ENCODE results near the gene DVL2.
A peak's percentile ranks its signal among the peaks of the same experiment; 100 is the strongest.
"Not testable (repeated sequence)": the region's sequence is repeated elsewhere in the genome, so short reads cannot be mapped to it uniquely, and the experiment has no call there.

Gene DVL2

GRCh38 chr17:7249214-7249613, 14.9 kb upstream of the DVL2 start:
- Histone ChIP-seq H3K9me3 (ENCODE audit: insufficient read depth, low read length) (no peaks in the 10 kb centered on the region), H3K36me3 (ENCODE audit: insufficient read depth, insufficient read length, low read length) (peaks cover 35% of the 10 kb centered on the region), H3K4me1 (ENCODE audit: insufficient read depth, insufficient read length) (peaks cover 4% of the 10 kb centered on the region), H3K9ac (ENCODE audit: insufficient read length, low read depth) (no peak overlapping the region), H3K4me3 (ENCODE audit: insufficient read length, low read depth) (no peak overlapping the region), H3K27me3 (ENCODE audit: insufficient read depth, insufficient read length) (no peaks in the 10 kb centered on the region)
- no peak for TF ChIP-seq SUZ12 (IDR thresholded peaks at IDR 0.05; ENCODE audit: extremely low read depth, insufficient read depth, insufficient read length)
- no peak for TF ChIP-seq YY1 (IDR thresholded peaks at IDR 0.05; ENCODE audit: insufficient read depth, insufficient read length)
- no peak for TF ChIP-seq ZNF274 (IDR thresholded peaks at IDR 0.05; ENCODE audit: low read depth, low read length)
- no peak for DNase-seq (ENCODE audit: low read depth, low spot score)

- Histone ChIP-seq H3K9ac (ENCODE audit: insufficient read length, low read depth) (no peak overlapping the region), H3K9me3 (ENCODE audit: insufficient read depth, low read length) (no peaks in the 10 kb centered on the region), H3K27me3 (ENCODE audit: insufficient read depth, insufficient read length) (no peaks in the 10 kb centered on the region), H3K36me3 (ENCODE audit: insufficient read depth, insufficient read length, low read length) (peaks cover 36% of the 10 kb centered on the region), H3K4me1 (ENCODE audit: insufficient read depth, insufficient read length) (peaks cover 4% of the 10 kb centered on the region), H3K4me3 (ENCODE audit: insufficient read length, low read depth) (no peak overlapping the region)
- no peak for DNase-seq (ENCODE audit: low read depth, low spot score)
- TF ChIP-seq SUZ12 (IDR thresholded peaks at IDR 0.05; ENCODE audit: extremely low read depth, insufficient read depth, insufficient read length) (no peak), YY1 (IDR thresholded peaks at IDR 0.05; ENCODE audit: insufficient read depth, insufficient read length) (no peak), ZNF274 (IDR thresholded peaks at IDR 0.05; ENCODE audit: low read depth, low read length) (no peak)
These were observed 14.5 kb upstream of the DVL2 start for GRCh38 chr17:7248796-7249195.

DNA sequence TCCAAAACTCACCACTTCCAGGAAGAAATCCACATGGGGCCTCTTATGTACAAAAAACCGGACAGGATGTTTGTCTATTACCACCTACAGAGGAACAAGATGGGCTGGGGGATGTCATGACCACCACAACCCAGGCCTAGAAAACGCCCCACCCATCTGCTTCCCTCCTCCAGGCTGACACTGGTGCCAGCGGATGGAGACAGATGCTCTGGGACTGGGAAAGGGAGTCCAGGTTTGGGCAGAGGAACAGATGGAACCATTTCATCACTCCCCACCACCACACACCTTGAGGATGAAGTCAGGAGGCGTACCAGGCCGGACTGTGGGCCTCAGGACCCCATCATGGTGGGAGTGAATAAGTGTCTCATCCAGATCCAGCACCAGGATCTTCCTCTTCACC, 12.5 kb upstream of the DVL2 start:
- Histone ChIP-seq H3K9me3 (ENCODE audit: insufficient read depth, low read length) (no peaks in the 10 kb centered on the region), H3K4me3 (ENCODE audit: insufficient read length, low read depth) (no peak overlapping the region), H3K9ac (ENCODE audit: insufficient read length, low read depth) (no peak overlapping the region), H3K27me3 (ENCODE audit: insufficient read depth, insufficient read length) (no peaks in the 10 kb centered on the region), H3K36me3 (ENCODE audit: insufficient read depth, insufficient read length, low read length) (peaks cover 32% of the 10 kb centered on the region), H3K4me1 (ENCODE audit: insufficient read depth, insufficient read length) (peaks cover 4% of the 10 kb centered on the region)
- TF ChIP-seq YY1 (IDR thresholded peaks at IDR 0.05; ENCODE audit: insufficient read depth, insufficient read length) (no peak), SUZ12 (IDR thresholded peaks at IDR 0.05; ENCODE audit: extremely low read depth, insufficient read depth, insufficient read length) (no peak), ZNF274 (IDR thresholded peaks at IDR 0.05; ENCODE audit: low read depth, low read length) (no peak)
- no peak for DNase-seq (ENCODE audit: low read depth, low spot score)

DNA sequence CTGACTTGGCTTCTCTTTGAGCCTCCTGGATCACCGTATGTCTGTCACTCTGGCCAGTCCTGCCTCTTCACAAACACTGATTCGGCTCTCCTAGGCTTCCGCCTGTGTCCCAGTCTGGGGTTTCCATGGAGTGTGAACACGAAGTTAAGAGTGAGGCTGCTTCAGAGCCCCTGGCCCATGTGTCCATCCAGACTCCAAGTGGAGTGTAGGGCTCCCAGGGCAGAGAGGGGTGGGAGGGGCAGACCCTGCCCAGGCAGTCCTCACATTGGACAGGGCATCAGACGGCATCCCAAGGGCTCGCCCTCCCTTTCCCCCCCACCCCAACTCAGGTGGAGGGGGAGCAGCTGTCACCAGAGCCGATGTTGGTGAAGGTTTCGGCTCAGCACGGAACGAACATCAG, 9.5 kb upstream of the DVL2 start:
- H3K4me1 ChIP-seq (ENCODE audit: insufficient read depth, insufficient read length); H3K9ac ChIP-seq (ENCODE audit: insufficient read length, low read depth); H3K27me3 ChIP-seq (ENCODE audit: insufficient read depth, insufficient read length); DNase-seq (ENCODE audit: low read depth, low spot score); H3K9me3 ChIP-seq (ENCODE audit: insufficient read depth, low read length); H3K4me3 ChIP-seq (ENCODE audit: insufficient read length, low read depth): not testable (repeated sequence)
- peaks cover 39% of the 10 kb centered on the region for H3K36me3 ChIP-seq (ENCODE audit: insufficient read depth, insufficient read length, low read length)

DNA sequence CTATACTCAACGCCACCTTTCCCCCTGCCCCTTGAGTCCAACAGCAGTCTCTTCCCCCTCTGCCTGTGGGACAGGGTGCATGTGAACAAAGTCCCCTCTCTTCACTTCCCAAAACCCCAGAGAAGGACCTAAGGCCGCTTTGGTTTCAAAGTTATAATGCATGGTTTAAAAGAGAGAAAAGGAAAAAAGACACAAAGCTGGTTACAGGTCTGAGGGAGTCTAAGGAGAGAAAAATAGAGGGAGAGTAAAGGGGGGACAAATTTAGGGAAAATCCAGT, 9.1 kb upstream of the DVL2 start:
- Histone ChIP-seq H3K4me1 (ENCODE audit: insufficient read depth, insufficient read length) (peaks cover 2% of the 10 kb centered on the region), H3K9me3 (ENCODE audit: insufficient read depth, low read length) (no peaks in the 10 kb centered on the region), H3K4me3 (ENCODE audit: insufficient read length, low read depth) (peak overlapping the region; percentile 92), H3K36me3 (ENCODE audit: insufficient read depth, insufficient read length, low read length) (peaks cover 39% of the 10 kb centered on the region), H3K27me3 (ENCODE audit: insufficient read depth, insufficient read length) (no peaks in the 10 kb centered on the region), H3K9ac (ENCODE audit: insufficient read length, low read depth) (peak overlapping the region; percentile 68)
- DNase-seq (ENCODE audit: low read depth, low spot score): no peak
- TF ChIP-seq SUZ12 (IDR thresholded peaks at IDR 0.05; ENCODE audit: extremely low read depth, insufficient read depth, insufficient read length): no peak
- no peak for TF ChIP-seq ZNF274 (IDR thresholded peaks at IDR 0.05; ENCODE audit: low read depth, low read length)
- TF ChIP-seq YY1 (IDR thresholded peaks at IDR 0.05; ENCODE audit: insufficient read depth, insufficient read length): no peak

DNA sequence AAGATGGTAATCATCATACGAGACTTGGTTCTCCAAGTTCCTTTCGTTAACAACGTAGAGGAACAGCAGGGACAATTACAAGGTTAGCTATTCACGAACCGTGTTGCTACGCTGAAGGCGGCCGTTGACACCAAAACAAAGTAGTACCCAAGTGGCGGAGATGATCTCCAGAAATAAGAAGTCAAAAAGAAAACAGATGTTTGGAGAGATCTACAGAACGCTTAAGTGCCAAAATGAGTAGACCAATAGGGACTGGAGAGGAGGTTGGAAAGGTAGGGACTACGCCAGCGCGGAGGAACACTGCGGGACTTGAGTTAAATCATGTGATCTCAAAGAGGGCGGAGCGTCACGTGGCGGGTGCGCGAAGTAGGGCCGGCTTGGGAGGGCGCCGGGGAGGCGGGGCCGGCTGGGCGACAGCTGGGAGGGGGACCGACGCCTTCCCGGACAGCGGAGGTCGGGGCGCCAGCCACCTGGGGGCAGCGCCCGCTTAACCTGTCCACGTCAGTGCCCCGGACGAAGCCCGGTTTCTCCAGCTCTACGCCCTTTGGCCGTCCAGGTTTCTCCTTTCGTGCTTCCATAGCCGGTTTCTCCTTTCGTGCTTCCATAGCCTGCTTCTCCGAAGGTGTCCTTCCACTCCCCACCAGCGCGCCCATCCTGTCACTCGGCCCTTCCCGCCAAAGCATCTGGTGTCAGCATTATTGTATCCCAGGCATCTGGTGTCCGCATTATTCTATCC, 8.6 kb upstream of the DVL2 start:
- no peaks in the 10 kb centered on the region for H3K27me3 ChIP-seq (ENCODE audit: insufficient read depth, insufficient read length)
- DNase-seq (ENCODE audit: low read depth, low spot score): peak; percentile 87
- H3K36me3 ChIP-seq (ENCODE audit: insufficient read depth, insufficient read length, low read length): peaks cover 39% of the 10 kb centered on the region
- H3K9ac ChIP-seq (ENCODE audit: insufficient read length, low read depth): peak overlapping the region; percentile 93
- peak overlapping the region; percentile 92 for H3K4me3 ChIP-seq (ENCODE audit: insufficient read length, low read depth)
- peaks cover 2% of the 10 kb centered on the region for H3K4me1 ChIP-seq (ENCODE audit: insufficient read depth, insufficient read length)
- TF ChIP-seq ZNF274 (IDR thresholded peaks at IDR 0.05; ENCODE audit: low read depth, low read length) (no peak), YY1 (IDR thresholded peaks at IDR 0.05; ENCODE audit: insufficient read depth, insufficient read length) (no peak), SUZ12 (IDR thresholded peaks at IDR 0.05; ENCODE audit: extremely low read depth, insufficient read depth, insufficient read length) (no peak)
- H3K9me3 ChIP-seq (ENCODE audit: insufficient read depth, low read length): no peaks in the 10 kb centered on the region

- Histone ChIP-seq H3K4me1 (ENCODE audit: insufficient read depth, insufficient read length) (peaks cover 2% of the 10 kb centered on the region), H3K36me3 (ENCODE audit: insufficient read depth, insufficient read length, low read length) (peaks cover 44% of the 10 kb centered on the region), H3K4me3 (ENCODE audit: insufficient read length, low read depth) (peak within 1 kb of the TSS; percentile 92), H3K9ac (ENCODE audit: insufficient read length, low read depth) (peak within 1 kb of the TSS; percentile 93), H3K27me3 (ENCODE audit: insufficient read depth, insufficient read length) (no peaks in the 10 kb centered on the region), H3K9me3 (ENCODE audit: insufficient read depth, low read length) (no peaks in the 10 kb centered on the region)
- no peak for TF ChIP-seq YY1 (IDR thresholded peaks at IDR 0.05; ENCODE audit: insufficient read depth, insufficient read length)
- no peak for TF ChIP-seq ZNF274 (IDR thresholded peaks at IDR 0.05; ENCODE audit: low read depth, low read length)
- no peak for TF ChIP-seq SUZ12 (IDR thresholded peaks at IDR 0.05; ENCODE audit: extremely low read depth, insufficient read depth, insufficient read length)
- DNase-seq (ENCODE audit: low read depth, low spot score): peak; percentile 59
These were observed 7.7 kb upstream of the DVL2 start, which contains the start of gene GABARAP for GRCh38 chr17:7241783-7242716. Gene GABARAP, minus strand, starts transcription at chr17:7242449. Its CDS starts 119 bp downstream, at chr17:7242330.
